Natural killer cell (primary cell): ENCODE data around the gene APLP1. TPM values are rescaled to one million over a fixed set of nuclear protein-coding genes. Genes with fewer than 3 reads are reported as not detected.

Experiments used
- ATAC-seq, 3 donors: fragments of 150-1000 bp in 2 of 3; fragments of 200-7000 bp in 1 of 3; cut with Tn5 transposase; 1 replicate in 1 of 3; 2 replicates in 2 of 3; pipeline ENCODE4 v1.10.0; 2021; ENCODE audit warnings: mild to moderate bottlenecking in 2 of 3, moderate library complexity in 2 of 3
- DNase-seq, 2 donors: peaks; one replicate each; pipeline versions ENCODE4 v3.0.0 to v3.0.0-alpha.2; 2013 to 2021; ENCODE audit warnings: mixed read lengths in 1 of 2
- H3K27ac ChIP-seq: one replicate; pipeline ENCODE4 v1.5.1; 2013; ENCODE audit warnings: mild to moderate bottlenecking, low read length
- H3K27me3 ChIP-seq: one replicate; pipeline ENCODE4 v1.6.1; 2013; ENCODE audit warnings: low read length; ENCODE audit not compliant: control insufficient read depth, insufficient read depth
- H3K36me3 ChIP-seq: one replicate; pipeline ENCODE4 v1.6.1; 2013; ENCODE audit warnings: low read length; ENCODE audit not compliant: control insufficient read depth, insufficient read depth
- H3K4me1 ChIP-seq: one replicate; pipeline ENCODE4 v1.6.1; 2013; ENCODE audit warnings: low read length; ENCODE audit not compliant: control insufficient read depth, insufficient read depth
- H3K4me3 ChIP-seq: one replicate; pipeline ENCODE4 v1.5.1; 2013; ENCODE audit warnings: low read length
- H3K9me3 ChIP-seq: one replicate; pipeline ENCODE4 v1.6.1; 2013; ENCODE audit warnings: low read length; ENCODE audit not compliant: control insufficient read depth, insufficient read depth
- H3K27ac Mint-ChIP-seq, 2 donors: one replicate each; pipeline ENCODE4 v1.8.0; 2022; ENCODE audit warnings: mild to moderate bottlenecking in 2 of 2, mixed read lengths in 2 of 2, moderate library complexity in 1 of 2
- H3K27me3 Mint-ChIP-seq, 2 donors: one replicate each; pipeline ENCODE4 v1.8.0; 2022; ENCODE audit warnings: low read depth in 2 of 2, mixed read lengths in 2 of 2
- H3K36me3 Mint-ChIP-seq: one replicate; pipeline ENCODE4 v1.8.0; 2022; ENCODE audit warnings: mixed read lengths
- H3K4me1 Mint-ChIP-seq, 2 donors: one replicate each; pipeline ENCODE4 v1.8.0; 2022; ENCODE audit warnings: mixed read lengths in 2 of 2
- H3K4me3 Mint-ChIP-seq: one replicate; pipeline ENCODE4 v1.8.0; 2022; ENCODE audit warnings: mild to moderate bottlenecking, moderate library complexity, mixed read lengths
- H3K9me3 Mint-ChIP-seq, 2 donors: one replicate each; pipeline ENCODE4 v1.8.0; 2022; ENCODE audit warnings: mixed read lengths in 2 of 2
- WGBS: methylation state at CpG from one replicate; pipeline ENCODE4 v1.1.7; 2013; ENCODE audit warnings: missing lambda C conversion rate; ENCODE audit not compliant: insufficient coverage; 5-methylcytosine and 5-hydroxymethylcytosine counted together
- intact Hi-C: fragments of 100-400 bp; cut with micrococcal nuclease; formaldehyde crosslinking; loops from one replicate; pipeline ENCODE4 v1.14.2; 2022
- total RNA-seq, 4 donors: library from RNA; stranded (reverse); fragments of 120-200 nt in 1 of 4; gene quantifications; one replicate each; pipeline versions ENCODE4 v1.2.3 to v1.2.4, GENCODE V29; 2013 to 2022
- TF ChIP-seq, protein P1 (sequence below): fragments of 200-600 bp; IDR thresholded peaks from one replicate; pipeline ENCODE4 v1.8.0; 2022; ENCODE audit warnings: antibody characterized with exemption

Gene APLP1
- total RNA-seq, 3 donors from 2014 or later (not counting 1 experiment from before 2014, with no cell fraction given) = not detected

GRCh38 chr19:35885904-35886303, 17.5 kb downstream of the APLP1 start:
- 96% methylated on average over 7 of the region's 8 CpGs for WGBS
- no peak for ATAC-seq
- H3K4me3 Mint-ChIP-seq = peak overlapping the region; percentile 9
- no peaks in the 10 kb centered on the region for H3K4me1 ChIP-seq
- peaks cover 37% of the 10 kb centered on the region for H3K36me3 ChIP-seq
- TF ChIP-seq, protein P1, sequence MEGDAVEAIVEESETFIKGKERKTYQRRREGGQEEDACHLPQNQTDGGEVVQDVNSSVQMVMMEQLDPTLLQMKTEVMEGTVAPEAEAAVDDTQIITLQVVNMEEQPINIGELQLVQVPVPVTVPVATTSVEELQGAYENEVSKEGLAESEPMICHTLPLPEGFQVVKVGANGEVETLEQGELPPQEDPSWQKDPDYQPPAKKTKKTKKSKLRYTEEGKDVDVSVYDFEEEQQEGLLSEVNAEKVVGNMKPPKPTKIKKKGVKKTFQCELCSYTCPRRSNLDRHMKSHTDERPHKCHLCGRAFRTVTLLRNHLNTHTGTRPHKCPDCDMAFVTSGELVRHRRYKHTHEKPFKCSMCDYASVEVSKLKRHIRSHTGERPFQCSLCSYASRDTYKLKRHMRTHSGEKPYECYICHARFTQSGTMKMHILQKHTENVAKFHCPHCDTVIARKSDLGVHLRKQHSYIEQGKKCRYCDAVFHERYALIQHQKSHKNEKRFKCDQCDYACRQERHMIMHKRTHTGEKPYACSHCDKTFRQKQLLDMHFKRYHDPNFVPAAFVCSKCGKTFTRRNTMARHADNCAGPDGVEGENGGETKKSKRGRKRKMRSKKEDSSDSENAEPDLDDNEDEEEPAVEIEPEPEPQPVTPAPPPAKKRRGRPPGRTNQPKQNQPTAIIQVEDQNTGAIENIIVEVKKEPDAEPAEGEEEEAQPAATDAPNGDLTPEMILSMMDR = no peak
- no peaks in the 10 kb centered on the region for H3K27me3 Mint-ChIP-seq
- H3K4me1 Mint-ChIP-seq = peaks cover 5 to 14% of the 10 kb centered on the region in 2 donors
- DNase-seq = no peak
- peaks cover 11% of the 10 kb centered on the region for H3K36me3 Mint-ChIP-seq
- no peak overlapping the region for H3K27ac ChIP-seq
- no peaks in the 10 kb centered on the region for H3K9me3 ChIP-seq
- peak overlapping the region; percentile 48 to 63 for H3K27ac Mint-ChIP-seq
- intact Hi-C loops = no loop called here
- no peaks in the 10 kb centered on the region for H3K9me3 Mint-ChIP-seq
- H3K27me3 ChIP-seq = no peaks in the 10 kb centered on the region
- H3K4me3 ChIP-seq = no peak overlapping the region

- 88% methylated on average over 5 of the region's 5 CpGs for WGBS
- no peak for ATAC-seq
- H3K4me3 Mint-ChIP-seq = no peak overlapping the region
- no peak for DNase-seq
- H3K4me1 ChIP-seq = no peaks in the 10 kb centered on the region
- intact Hi-C loops = no loop called here
- TF ChIP-seq, protein P1 = no peak
- peaks cover 44% of the 10 kb centered on the region for H3K36me3 ChIP-seq
- no peaks in the 10 kb centered on the region for H3K27me3 ChIP-seq
- H3K4me3 ChIP-seq = no peak overlapping the region
- H3K4me1 Mint-ChIP-seq = peaks cover 3 to 15% of the 10 kb centered on the region in 2 donors
- no peak overlapping the region for H3K27ac ChIP-seq
- H3K27ac Mint-ChIP-seq = peak overlapping the region in 1 of 2 donors; percentile 67
- no peaks in the 10 kb centered on the region for H3K9me3 ChIP-seq
- no peaks in the 10 kb centered on the region for H3K27me3 Mint-ChIP-seq
- peaks cover 11% of the 10 kb centered on the region for H3K36me3 Mint-ChIP-seq
- no peaks in the 10 kb centered on the region for H3K9me3 Mint-ChIP-seq
These were observed 18.8 kb downstream of the APLP1 start for GRCh38 chr19:35887197-35887596.

GRCh38 chr19:35888398-35888797, 20.0 kb downstream of the APLP1 start:
- H3K4me3 ChIP-seq = no peak overlapping the region
- H3K36me3 ChIP-seq = peaks cover 55% of the 10 kb centered on the region
- TF ChIP-seq, protein P1 = no peak
- Mint-ChIP-seq H3K36me3 (peaks cover 18% of the 10 kb centered on the region), H3K9me3 (no peaks in the 10 kb centered on the region), H3K27ac (peak overlapping the region; percentile 6 to 67), H3K4me3 (peak overlapping the region; percentile 17), H3K27me3 (no peaks in the 10 kb centered on the region), H3K4me1 (peaks cover 4 to 11% of the 10 kb centered on the region in 2 donors)
- intact Hi-C loops = no loop called here
- H3K27ac ChIP-seq = no peak overlapping the region
- no peak for DNase-seq
- ATAC-seq = no peak
- H3K9me3 ChIP-seq = no peaks in the 10 kb centered on the region
- WGBS = 97% methylated on average over 9 of the region's 9 CpGs
- no peaks in the 10 kb centered on the region for H3K4me1 ChIP-seq
- no peaks in the 10 kb centered on the region for H3K27me3 ChIP-seq
